ENCODE results near the gene GPR119.

DNA sequence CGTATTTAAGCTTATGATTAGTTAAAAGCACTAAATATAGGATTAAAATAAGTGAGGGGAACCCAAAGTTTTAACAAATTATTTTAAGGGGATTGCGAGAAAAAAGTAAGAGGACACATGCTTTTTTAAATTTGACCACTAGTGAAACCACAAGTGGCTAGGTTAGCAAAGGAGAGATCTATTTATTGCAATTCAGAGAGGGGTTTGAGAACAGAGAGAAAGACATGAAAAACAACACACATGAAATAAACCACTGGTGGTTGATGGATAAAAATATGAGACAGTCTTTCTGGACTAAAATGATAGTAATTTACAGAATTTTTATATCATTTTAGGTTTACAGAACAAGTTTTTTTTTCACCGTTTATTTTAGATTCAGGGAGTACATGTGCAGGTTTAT lies 33.9 kb downstream of the GPR119 start:
- TF ChIP-seq RAD21 (IDR thresholded peaks at IDR 0.05 in 1 of 2, conservative IDR thresholded peaks at IDR 0.05 in 1 of 2; ENCODE audit: low read depth in 2 of 2, low read length in 2 of 2): no peak
- TF ChIP-seq, protein P1, sequence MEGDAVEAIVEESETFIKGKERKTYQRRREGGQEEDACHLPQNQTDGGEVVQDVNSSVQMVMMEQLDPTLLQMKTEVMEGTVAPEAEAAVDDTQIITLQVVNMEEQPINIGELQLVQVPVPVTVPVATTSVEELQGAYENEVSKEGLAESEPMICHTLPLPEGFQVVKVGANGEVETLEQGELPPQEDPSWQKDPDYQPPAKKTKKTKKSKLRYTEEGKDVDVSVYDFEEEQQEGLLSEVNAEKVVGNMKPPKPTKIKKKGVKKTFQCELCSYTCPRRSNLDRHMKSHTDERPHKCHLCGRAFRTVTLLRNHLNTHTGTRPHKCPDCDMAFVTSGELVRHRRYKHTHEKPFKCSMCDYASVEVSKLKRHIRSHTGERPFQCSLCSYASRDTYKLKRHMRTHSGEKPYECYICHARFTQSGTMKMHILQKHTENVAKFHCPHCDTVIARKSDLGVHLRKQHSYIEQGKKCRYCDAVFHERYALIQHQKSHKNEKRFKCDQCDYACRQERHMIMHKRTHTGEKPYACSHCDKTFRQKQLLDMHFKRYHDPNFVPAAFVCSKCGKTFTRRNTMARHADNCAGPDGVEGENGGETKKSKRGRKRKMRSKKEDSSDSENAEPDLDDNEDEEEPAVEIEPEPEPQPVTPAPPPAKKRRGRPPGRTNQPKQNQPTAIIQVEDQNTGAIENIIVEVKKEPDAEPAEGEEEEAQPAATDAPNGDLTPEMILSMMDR (IDR thresholded peaks at IDR 0.05; ENCODE audit: control extremely low read depth in 1 of 3, insufficient read depth in 1 of 3, low read depth in 1 of 3, low read length in 3 of 3): no peak
- TF ChIP-seq TAF1 (IDR thresholded peaks at IDR 0.05; ENCODE audit: low read depth, low read length): no peak
- no peak for TF ChIP-seq POLR2A (IDR thresholded peaks at IDR 0.05; ENCODE audit: control extremely low read depth in 1 of 2, low read depth in 2 of 2, low read length in 2 of 2)
- no peak for TF ChIP-seq YY1 (IDR thresholded peaks at IDR 0.05; ENCODE audit: low read depth, low read length)
- no peak for TF ChIP-seq FOSL1 (IDR thresholded peaks at IDR 0.05; ENCODE audit: insufficient read depth, low read depth, low read length)
- TF ChIP-seq ZNF274 (IDR thresholded peaks at IDR 0.05; ENCODE audit: borderline replicate concordance, extremely low read depth, low read length): no peak
- no peak for TF ChIP-seq CREB1 (IDR thresholded peaks at IDR 0.05)
- TF ChIP-seq, protein P2, sequence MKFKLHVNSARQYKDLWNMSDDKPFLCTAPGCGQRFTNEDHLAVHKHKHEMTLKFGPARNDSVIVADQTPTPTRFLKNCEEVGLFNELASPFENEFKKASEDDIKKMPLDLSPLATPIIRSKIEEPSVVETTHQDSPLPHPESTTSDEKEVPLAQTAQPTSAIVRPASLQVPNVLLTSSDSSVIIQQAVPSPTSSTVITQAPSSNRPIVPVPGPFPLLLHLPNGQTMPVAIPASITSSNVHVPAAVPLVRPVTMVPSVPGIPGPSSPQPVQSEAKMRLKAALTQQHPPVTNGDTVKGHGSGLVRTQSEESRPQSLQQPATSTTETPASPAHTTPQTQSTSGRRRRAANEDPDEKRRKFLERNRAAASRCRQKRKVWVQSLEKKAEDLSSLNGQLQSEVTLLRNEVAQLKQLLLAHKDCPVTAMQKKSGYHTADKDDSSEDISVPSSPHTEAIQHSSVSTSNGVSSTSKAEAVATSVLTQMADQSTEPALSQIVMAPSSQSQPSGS (IDR thresholded peaks at IDR 0.05; ENCODE audit: low read length): no peak
- no peak for TF ChIP-seq POLR2AphosphoS5 (IDR thresholded peaks at IDR 0.05; ENCODE audit: low read depth, low read length)
- TF ChIP-seq SUZ12 (IDR thresholded peaks at IDR 0.05; ENCODE audit: low read length): no peak
- TF ChIP-seq EP300 (IDR thresholded peaks at IDR 0.05; ENCODE audit: borderline replicate concordance in 1 of 2, low read depth in 2 of 2, low read length in 2 of 2): no peak
